ENCODE data around the gene PI3. TPM values are rescaled to one million over a fixed set of nuclear protein-coding genes. Genes with fewer than 3 reads are reported as not detected.

Gene PI3
- total and polyA plus RNA-seq, 8 donors, result 1.6 to 172 (median 21.1) TPM; not detected in 2

- TF ChIP-seq POLR2AphosphoS5 (IDR thresholded peaks at IDR 0.05), result no peak
- no peak for TF ChIP-seq EP300 (IDR thresholded peaks at IDR 0.05)
- TF ChIP-seq CTCF (IDR thresholded peaks at IDR 0.05), result no peak
- TF ChIP-seq POLR2A (IDR thresholded peaks at IDR 0.05), result no peak
- intact Hi-C loops (cut with DNase I; ENCODE audit: low total_unique reads), result no loop called here
- no peaks in the 10 kb centered on the region for H3K36me3 ChIP-seq
- peaks cover 0 to 20% (median 0%) of the 10 kb centered on the region in 3 donors for H3K27me3 ChIP-seq
- H3K4me3 ChIP-seq, result no peak overlapping the region
- no peak overlapping the region for H3K27ac ChIP-seq
- H3K4me1 ChIP-seq, result no peaks in the 10 kb centered on the region
- H3K9me3 ChIP-seq, result no peaks in the 10 kb centered on the region
- 76 to 100% (median 95%) methylated on average over 1 of the region's 1 CpG for WGBS, 5 donors
- DNase-seq, result no peak
Observed at GRCh38 chr20:45209924-45210323, 35.2 kb downstream of the PI3 start.

DNA sequence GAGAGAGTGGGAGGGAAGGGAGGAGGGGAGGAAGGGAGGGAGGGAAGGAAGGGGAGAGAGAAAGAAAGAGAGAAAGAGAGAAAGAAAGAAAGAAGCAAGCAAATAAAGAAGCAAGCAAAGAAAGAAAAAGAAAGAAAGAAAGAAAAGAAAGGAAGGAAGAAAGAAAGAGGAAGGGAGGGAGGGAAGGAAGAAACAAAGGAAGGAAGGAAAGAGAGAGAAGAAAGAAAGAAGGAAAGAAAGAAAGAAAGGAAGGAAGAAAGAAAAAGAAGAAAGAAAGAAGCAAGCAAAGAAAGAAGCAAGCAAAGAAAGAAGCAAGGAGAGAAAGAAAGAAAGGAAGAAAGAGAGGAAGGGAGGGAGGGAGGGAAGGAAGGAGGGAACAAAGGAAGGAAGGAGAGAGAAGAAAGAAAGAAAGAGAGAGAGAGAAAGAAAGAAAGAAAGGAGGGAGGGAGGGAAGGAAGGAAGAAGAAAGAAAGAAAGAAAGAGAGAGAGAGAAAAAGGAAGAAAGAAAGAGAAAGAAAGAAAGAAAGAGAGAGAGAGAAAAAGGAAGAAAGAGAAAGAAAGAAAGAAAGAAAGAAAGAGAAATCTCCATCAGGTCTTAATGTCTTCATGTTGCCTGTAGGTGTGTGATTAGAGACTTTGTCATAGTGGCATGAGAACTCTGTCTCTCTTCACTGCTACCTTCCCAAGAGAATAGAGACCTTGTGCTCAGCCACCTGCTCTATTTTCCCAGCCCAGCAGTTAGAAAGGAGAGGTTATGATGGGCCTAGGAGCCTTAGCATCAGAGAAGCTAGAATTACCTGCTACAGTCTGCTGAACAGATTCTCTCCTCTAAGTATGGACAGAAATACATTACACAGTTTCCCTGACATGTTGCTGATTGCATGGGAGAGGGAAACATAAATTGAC, 37.1 kb downstream of the PI3 start:
- Histone ChIP-seq H3K36me3 (no peaks in the 10 kb centered on the region), H3K27ac (no peak overlapping the region), H3K4me3 (no peak overlapping the region), H3K4me1 (no peaks in the 10 kb centered on the region), H3K9me3 (no peaks in the 10 kb centered on the region), H3K27me3 (peaks cover 0 to 9% (median 0%) of the 10 kb centered on the region in 3 donors)
- intact Hi-C loops (cut with DNase I; ENCODE audit: low total_unique reads), result no loop called here
- TF ChIP-seq EP300 (IDR thresholded peaks at IDR 0.05), result no peak
- no peak for TF ChIP-seq CTCF (IDR thresholded peaks at IDR 0.05)
- no peak for TF ChIP-seq POLR2A (IDR thresholded peaks at IDR 0.05)
- no peak for TF ChIP-seq POLR2AphosphoS5 (IDR thresholded peaks at IDR 0.05)
- DNase-seq, result no peak

- Histone ChIP-seq H3K9me3 (no peaks in the 10 kb centered on the region), H3K36me3 (no peaks in the 10 kb centered on the region), H3K4me3 (no peak overlapping the region), H3K4me1 (no peaks in the 10 kb centered on the region), H3K27ac (no peak overlapping the region), H3K27me3 (no peaks in the 10 kb centered on the region)
- intact Hi-C loops (cut with DNase I; ENCODE audit: low total_unique reads), result no loop called here
- TF ChIP-seq POLR2AphosphoS5 (IDR thresholded peaks at IDR 0.05), result no peak
- no peak for TF ChIP-seq CTCF (IDR thresholded peaks at IDR 0.05)
- no peak for TF ChIP-seq POLR2A (IDR thresholded peaks at IDR 0.05)
- TF ChIP-seq EP300 (IDR thresholded peaks at IDR 0.05), result no peak
- no peak for DNase-seq
- 78 to 94% (median 81%) methylated on average over 3 of the region's 3 CpGs for WGBS, 5 donors
Observed at GRCh38 chr20:45212836-45213235, 38.1 kb downstream of the PI3 start.

DNA sequence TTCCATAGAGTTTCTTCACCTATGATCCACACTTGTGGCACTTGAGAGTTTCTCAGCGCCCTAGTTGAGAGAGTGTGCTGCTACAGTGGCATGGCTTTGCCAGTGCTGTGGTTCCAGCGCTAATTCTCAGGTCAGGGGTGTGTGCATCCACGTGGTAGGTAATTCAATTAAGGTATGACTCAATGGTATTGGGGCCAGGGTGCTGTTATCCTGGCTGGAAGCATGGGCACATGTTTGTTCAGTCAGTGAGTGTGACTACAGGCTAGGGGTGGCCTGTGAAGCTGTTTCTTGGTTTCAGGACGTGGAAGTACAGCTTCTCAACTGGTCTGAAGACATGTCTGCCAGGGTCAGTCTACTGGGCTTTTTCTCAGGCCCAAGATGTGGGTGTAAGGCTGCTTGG, 43.4 kb downstream of the PI3 start:
- intact Hi-C loops (cut with DNase I; ENCODE audit: low total_unique reads), result no loop called here
- no peaks in the 10 kb centered on the region for H3K36me3 ChIP-seq
- TF ChIP-seq POLR2AphosphoS5 (IDR thresholded peaks at IDR 0.05), result no peak
- no peak for TF ChIP-seq POLR2A (IDR thresholded peaks at IDR 0.05)
- TF ChIP-seq CTCF (IDR thresholded peaks at IDR 0.05), result no peak
- TF ChIP-seq EP300 (IDR thresholded peaks at IDR 0.05), result no peak
- 64 to 76% (median 71%) methylated on average over 4 of the region's 4 CpGs for WGBS, 5 donors
- peaks cover 0 to 3% (median 0%) of the 10 kb centered on the region in 4 donors for H3K4me1 ChIP-seq
- DNase-seq, result no peak
- H3K27me3 ChIP-seq, result peaks cover 0 to 6% (median 0%) of the 10 kb centered on the region in 3 donors
- H3K27ac ChIP-seq, result no peak overlapping the region
- no peak overlapping the region for H3K4me3 ChIP-seq
- H3K9me3 ChIP-seq, result no peaks in the 10 kb centered on the region

All from stomach (tissue), 9 donors.